PC-3 (cell line): ENCODE data around the gene ZCCHC7. TPM values are rescaled to one million over a fixed set of nuclear protein-coding genes. Genes with fewer than 3 reads are reported as not detected.

Experiments
- ATAC-seq: fragments of 200-7000 bp; cut with Tn5 transposase; 2 replicates; pipeline ENCODE4 v1.9.1; 2020; ENCODE audit warnings: mild to moderate bottlenecking, moderate library complexity
- BruUV-seq: library from RNA; stranded (reverse); fragments of 400-500 nt; replicated peaks from 2 replicates; lab custom pipeline; 2021; lab: Mats Ljungman, UMichigan
- CTCF ChIA-PET: fragments of 300-600 bp; sonication (Branson Sonifier 250); formaldehyde crosslinking; loops from one replicate; lab custom pipeline; 2022; ENCODE audit warnings: antibody characterized with exemption; lab: Charles Lee
- POLR2A ChIA-PET: fragments of 300-600 bp; sonication (Branson Sonifier 250); formaldehyde crosslinking; loops from one replicate; lab custom pipeline; 2022; ENCODE audit warnings: antibody characterized with exemption; ENCODE audit not compliant: unreplicated experiment; lab: Charles Lee
- DNase-seq: peaks from one replicate; pipeline ENCODE4 v3.0.0-alpha.2; 2015
- H2AFZ ChIP-seq: fragments of 300-600 bp; sonication (generic); 2 replicates; pipeline ENCODE4 v1.6.0; 2016; ENCODE audit warnings: antibody characterized with exemption, low read length
- H3F3A ChIP-seq: fragments of 300-600 bp; sonication (generic); one replicate; pipeline ENCODE4 v1.6.0; 2017; ENCODE audit warnings: antibody characterized with exemption, low read length, control low read depth, mild to moderate bottlenecking; ENCODE audit not compliant: unreplicated experiment
- H3K27ac ChIP-seq: fragments of 300-600 bp; sonication (generic); 2 replicates; pipeline ENCODE4 v1.5.1; 2016; ENCODE audit warnings: mild to moderate bottlenecking, low read length
- H3K27me3 ChIP-seq: fragments of 300-600 bp; sonication (generic); 2 replicates; pipeline ENCODE4 v1.6.1; 2016; ENCODE audit warnings: low read length, mixed read lengths
- H3K36me3 ChIP-seq: fragments of 300-600 bp; sonication (generic); 2 replicates; pipeline ENCODE4 v1.6.1; 2016; ENCODE audit warnings: low read depth, mixed run types, low read length, mixed read lengths
- H3K4me1 ChIP-seq: fragments of 300-600 bp; sonication (generic); 2 replicates; pipeline ENCODE4 v1.5.1; 2016; ENCODE audit warnings: low read length; ENCODE audit not compliant: insufficient read depth
- H3K4me2 ChIP-seq: fragments of 300-600 bp; sonication (generic); 2 replicates; pipeline ENCODE4 v1.6.0; 2016; ENCODE audit warnings: low read length
- H3K4me3 ChIP-seq: fragments of 300-600 bp; sonication (generic); 2 replicates; pipeline ENCODE4 v1.5.1; 2016; ENCODE audit warnings: mild to moderate bottlenecking, low read length, mixed read lengths
- H3K79me2 ChIP-seq: fragments of 300-600 bp; sonication (generic); 2 replicates; pipeline ENCODE4 v1.6.1; 2017; ENCODE audit warnings: low read length, mixed read lengths
- H3K9ac ChIP-seq: fragments of 300-600 bp; sonication (generic); 2 replicates; pipeline ENCODE4 v1.6.0; 2016; ENCODE audit warnings: mild to moderate bottlenecking, low read length
- H3K9me2 ChIP-seq: fragments of 300-600 bp; sonication (generic); replicated peaks from 2 replicates; pipeline ENCODE4 v1.6.1; 2016; ENCODE audit warnings: mixed run types, low read length, mixed read lengths
- H3K9me3 ChIP-seq: fragments of 300-600 bp; sonication (generic); 2 replicates; pipeline ENCODE4 v1.6.1; 2016; ENCODE audit warnings: low read length, mixed read lengths
- H4K20me1 ChIP-seq: fragments of 300-600 bp; sonication (generic); 2 replicates; pipeline ENCODE4 v1.6.1; 2016; ENCODE audit warnings: low read length, mixed read lengths
- CTCF ChIP-seq: fragments of 300-600 bp; sonication (generic); conservative IDR thresholded peaks from 2 replicates; pipeline ENCODE4 v1.5.1; 2017; ENCODE audit warnings: antibody characterized with exemption, low read depth, mild to moderate bottlenecking, low read length
- EZH2 ChIP-seq: fragments of 300-600 bp; sonication (generic); IDR thresholded peaks from one replicate; pipeline ENCODE4 v1.6.1; 2017; ENCODE audit warnings: antibody characterized with exemption, mild to moderate bottlenecking, low read length; ENCODE audit not compliant: unreplicated experiment
- EZH2phosphoT487 ChIP-seq: fragments of 300-600 bp; sonication (generic); IDR thresholded peaks from 2 replicates; pipeline ENCODE4 v1.6.1; 2018; ENCODE audit warnings: mild to moderate bottlenecking, antibody characterized with exemption, low read length, borderline replicate concordance
- intact Hi-C: fragments of 100-400 bp; cut with micrococcal nuclease; formaldehyde crosslinking; loops from 2 replicates; pipeline ENCODE4 v1.9.0; 2023
- total RNA-seq: library from RNA; depleted of rRNA; stranded (reverse); fragments of >200 nt; gene quantifications from 2 replicates; pipeline ENCODE4 v1.2.3, GENCODE V29; 2014

The ZCCHC7 gene
- total RNA-seq, 1 experiment from 2014 or later: 6.5 TPM

- no peaks in the 10 kb centered on the region for H3K36me3 ChIP-seq
- H3F3A ChIP-seq: no peaks in the 10 kb centered on the region
- no peaks in the 10 kb centered on the region for H3K4me1 ChIP-seq
- ChIA-PET CTCF (no interaction called here), POLR2A (no interaction called here)
- DNase-seq (no peak), ATAC-seq (no peak)
- H3K4me2 ChIP-seq: no peak overlapping the region
- H3K79me2 ChIP-seq: peaks cover 9% of the 10 kb centered on the region; the same call in 1 of the 2 replicates
- 0 out of 2 replicates have a peak, but pooled peaks cover 2% of the 10 kb centered on the region for H4K20me1 ChIP-seq
- no peak overlapping the region for H2AFZ ChIP-seq
- H3K4me3 ChIP-seq: no peak overlapping the region
- H3K27ac ChIP-seq: no peak overlapping the region
- intact Hi-C loops: no loop called here
- H3K27me3 ChIP-seq: no peaks in the 10 kb centered on the region
- H3K9me3 ChIP-seq: no peaks in the 10 kb centered on the region
- TF ChIP-seq CTCF (no peak), EZH2 (no peak), EZH2phosphoT487 (no peak)
- no peaks in the 10 kb centered on the region for H3K9me2 ChIP-seq
- H3K9ac ChIP-seq: no peak overlapping the region
- BruUV-seq: no TSS peak
Measured at GRCh38 chr9:37144762-37145161, 24.4 kb downstream of the ZCCHC7 start.

- POLR2A ChIA-PET: no interaction called here
- H3F3A ChIP-seq: no peaks in the 10 kb centered on the region
- no peaks in the 10 kb centered on the region for H3K9me3 ChIP-seq
- intact Hi-C loops: no loop called here
- no peak overlapping the region for H2AFZ ChIP-seq
- no peaks in the 10 kb centered on the region for H3K79me2 ChIP-seq
- H3K9me2 ChIP-seq: no peaks in the 10 kb centered on the region
- TF ChIP-seq EZH2phosphoT487 (no peak), EZH2 (no peak), CTCF (no peak)
- BruUV-seq: no TSS peak
- no peak overlapping the region for H3K9ac ChIP-seq
- H3K27me3 ChIP-seq: no peaks in the 10 kb centered on the region
- H4K20me1 ChIP-seq: 0 out of 2 replicates have a peak, but pooled peaks cover 2% of the 10 kb centered on the region
- H3K4me2 ChIP-seq: no peak overlapping the region
- ATAC-seq (no peak), DNase-seq (no peak)
- H3K4me3 ChIP-seq: no peak overlapping the region
- no peaks in the 10 kb centered on the region for H3K4me1 ChIP-seq
- H3K36me3 ChIP-seq: no peaks in the 10 kb centered on the region
- no peak overlapping the region for H3K27ac ChIP-seq
- CTCF ChIA-PET: no interaction called here
Measured at GRCh38 chr9:37146410-37146809, 26.0 kb downstream of the ZCCHC7 start.

GRCh38 chr9:37148181-37148580 is 27.8 kb downstream of the ZCCHC7 start:
- DNase-seq (no peak), ATAC-seq (no peak)
- Histone ChIP-seq H3K36me3 (no peaks in the 10 kb centered on the region), H3K4me1 (no peaks in the 10 kb centered on the region), H2AFZ (no peak overlapping the region), H3F3A (no peaks in the 10 kb centered on the region), H4K20me1 (0 out of 2 replicates have a peak, but pooled peaks cover under 1% of the 10 kb centered on the region), H3K4me3 (no peak overlapping the region), H3K9ac (no peak overlapping the region), H3K9me2 (no peaks in the 10 kb centered on the region), H3K9me3 (no peaks in the 10 kb centered on the region), H3K4me2 (no peak overlapping the region), H3K79me2 (no peaks in the 10 kb centered on the region), H3K27me3 (no peaks in the 10 kb centered on the region), H3K27ac (no peak overlapping the region)
- ChIA-PET CTCF (no interaction called here), POLR2A (no interaction called here)
- no TSS peak for BruUV-seq
- TF ChIP-seq EZH2: no peak
- TF ChIP-seq CTCF: no peak
- no peak for TF ChIP-seq EZH2phosphoT487
- intact Hi-C loops: no loop called here
